HepG2 (cell line): ENCODE data around the gene TEDC1. TPM values are rescaled to one million over a fixed set of nuclear protein-coding genes. Genes with fewer than 3 reads are reported as not detected.

Experiments
- ATAC-seq: fragments of 200-7000 bp; cut with Tn5 transposase; 3 replicates; pipeline ENCODE4 v1.9.1; 2020; ENCODE audit warnings: mild to moderate bottlenecking, moderate library complexity
- BruUV-seq: library from RNA; stranded (reverse); fragments of 400-500 nt; replicated peaks from 2 replicates; lab custom pipeline; 2021; lab: Mats Ljungman, UMichigan
- CTCF ChIA-PET: fragments of 300-600 bp; formaldehyde crosslinking; extraction: SDS; loops from one replicate; lab custom pipeline; 2021; ENCODE audit warnings: low total read pairs, inconsistent platforms, low intra/inter-chr PET ratio; lab: Yijun Ruan, JAX
- POLR2A ChIA-PET: fragments of 350-600 bp; sonication (Branson Sonifier 250); formaldehyde crosslinking; loops from one replicate; lab custom pipeline; 2020; ENCODE audit warnings: antibody characterized with exemption, inconsistent platforms; lab: Yijun Ruan, JAX
- DNase-seq: peaks from one replicate; pipeline ENCODE4 v3.0.0-alpha.2; 2015; ENCODE audit warnings: low spot score
- FAIRE-seq: peaks from 3 replicates; lab custom pipeline; 2011; peaks lifted over from hg19 to GRCh38; lab: Jason Lieb, UNC
- H2AFZ ChIP-seq: one replicate; pipeline ENCODE4 v1.6.1; 2011; ENCODE audit warnings: low read length, inconsistent platforms
- H3K27ac ChIP-seq: fragments of 300-600 bp; 3 replicates; pipeline ENCODE4 v1.8.0; 2011; ENCODE audit warnings: mixed run types, mild to moderate bottlenecking, mixed read lengths, low read length, inconsistent platforms; ENCODE audit not compliant: insufficient read depth; ENCODE audit errors: extremely low read length
- H3K27me3 ChIP-seq, 2 experiments: fragments of 200-600 bp in 1 of 2; 2 replicates in 1 of 2; 3 replicates in 1 of 2; pipeline versions ENCODE4 v1.6.0 to v1.8.0; 2011; ENCODE audit warnings: low read length in 2 of 2, mild to moderate bottlenecking in 2 of 2, moderate library complexity in 2 of 2, inconsistent platforms in 1 of 2; ENCODE audit not compliant: insufficient read depth in 2 of 2, control insufficient read depth in 1 of 2
- H3K36me3 ChIP-seq, 2 experiments: fragments of 200-600 bp in 1 of 2; replicated peaks in 1 of 2; 2 replicates in 1 of 2; 3 replicates in 1 of 2; pipeline versions ENCODE4 v1.5.1 to v1.8.0; 2011; ENCODE audit warnings: low read length in 2 of 2, inconsistent platforms in 1 of 2; ENCODE audit not compliant: insufficient read depth in 2 of 2, control insufficient read depth in 1 of 2
- H3K4me1 ChIP-seq: 2 replicates; pipeline ENCODE4 v1.5.1; 2012; ENCODE audit warnings: low read length, inconsistent platforms; ENCODE audit not compliant: insufficient read depth
- H3K4me2 ChIP-seq: 2 replicates; pipeline ENCODE4 v1.6.0; 2011; ENCODE audit warnings: low read depth, low read length, inconsistent platforms
- H3K4me3 ChIP-seq, 3 experiments: fragments of 200-600 bp in 1 of 3; sonication (generic), shearing (Covaris generic) in 1 of 3; replicated peaks in 1 of 3; 2 replicates each; pipeline ENCODE4 v1.5.1; 2011 to 2016; ENCODE audit warnings: low read length in 3 of 3, inconsistent platforms in 2 of 3, low read depth in 2 of 3, mild to moderate bottlenecking in 2 of 3, control low read depth in 1 of 3, mixed read lengths in 1 of 3; ENCODE audit not compliant: insufficient read depth in 1 of 3
- H3K79me2 ChIP-seq: one replicate; pipeline ENCODE4 v1.6.1; 2011; ENCODE audit warnings: low read length, inconsistent platforms; ENCODE audit not compliant: insufficient read depth
- H3K9ac ChIP-seq: 2 replicates; pipeline ENCODE4 v1.6.0; 2011; ENCODE audit warnings: mild to moderate bottlenecking, low read depth, low read length, inconsistent platforms; ENCODE audit not compliant: insufficient read depth
- H3K9me3 ChIP-seq: 2 replicates; pipeline ENCODE4 v1.5.1; 2012; ENCODE audit warnings: mild to moderate bottlenecking, low read length
- H4K20me1 ChIP-seq: 2 replicates; pipeline ENCODE4 v1.6.0; 2011; ENCODE audit warnings: inconsistent platforms, mild to moderate bottlenecking, low read length, moderate library complexity; ENCODE audit not compliant: insufficient read depth
- ASH2L ChIP-seq: fragments of 300-600, 200-600 bp; sonication (generic); IDR thresholded peaks from 2 replicates; pipeline ENCODE4 v1.7.0; 2017; ENCODE audit warnings: low read depth, mild to moderate bottlenecking, moderate library complexity, mixed read lengths, low read length; ENCODE audit not compliant: insufficient read length
- ATM ChIP-seq: fragments of 450-650 bp; IDR thresholded peaks from 2 replicates; pipeline ENCODE4 v1.7.1; 2017; ENCODE audit warnings: mild to moderate bottlenecking, borderline replicate concordance
- CBX2 ChIP-seq, 2 experiments: fragments of 200-600 bp in 1 of 2; sonication (generic); formaldehyde crosslinking in 1 of 2; IDR thresholded peaks; 2 replicates each; pipeline versions ENCODE4 v1.7.0 to v1.8.1; 2018 to 2022; ENCODE audit warnings: low read depth in 2 of 2, low read length in 1 of 2, mild to moderate bottlenecking in 1 of 2, missing genetic modification reagents in 1 of 2
- FOSL2 ChIP-seq: sonication (generic); formaldehyde crosslinking; IDR thresholded peaks from 2 replicates; pipeline ENCODE4 v1.4.0; 2020; ENCODE audit warnings: missing genetic modification reagents
- HMGA1 ChIP-seq: sonication (generic); formaldehyde crosslinking; conservative IDR thresholded peaks from 2 replicates; pipeline ENCODE4 v1.4.0; 2020; ENCODE audit warnings: missing genetic modification reagents
- KLF6 ChIP-seq: IDR thresholded peaks from 2 replicates; pipeline ENCODE4 v1.8.0; 2016; ENCODE audit warnings: missing biosample characterization, missing genetic modification reagents
- MBNL3 ChIP-seq: fragments of 250-450 bp; sonication (Bioruptor Pico); conservative IDR thresholded peaks from 2 replicates; pipeline ENCODE4 v1.8.0; 2022; ENCODE audit warnings: mild to moderate bottlenecking, inconsistent platforms
- MTA3 ChIP-seq: sonication (generic); formaldehyde crosslinking; IDR thresholded peaks from 2 replicates; pipeline ENCODE4 v1.4.0; 2020; ENCODE audit warnings: missing genetic modification reagents
- NFIC ChIP-seq: IDR thresholded peaks from 2 replicates; pipeline ENCODE4 v1.6.1; 2012; ENCODE audit warnings: mild to moderate bottlenecking, low read length, inconsistent platforms
- PPARG ChIP-seq: conservative IDR thresholded peaks from 2 replicates; pipeline ENCODE4 v1.6.1; 2016; ENCODE audit warnings: missing biosample characterization, missing genetic modification reagents
- REPIN1 ChIP-seq: sonication (generic); formaldehyde crosslinking; IDR thresholded peaks from 2 replicates; pipeline ENCODE4 v1.8.0; 2022; ENCODE audit warnings: missing genetic modification reagents, low read depth, mild to moderate bottlenecking, borderline replicate concordance
- SAFB2 ChIP-seq: sonication (generic); formaldehyde crosslinking; IDR thresholded peaks from 2 replicates; pipeline ENCODE4 v1.5.1; 2020; ENCODE audit warnings: missing genetic modification reagents, low read depth, mild to moderate bottlenecking, borderline replicate concordance
- SAP130 ChIP-seq: IDR thresholded peaks from 2 replicates; pipeline ENCODE4 v1.6.1; 2016; ENCODE audit warnings: low read depth
- TBP ChIP-seq: sonication (generic); formaldehyde crosslinking; IDR thresholded peaks from 2 replicates; pipeline ENCODE4 v1.5.0; 2020; ENCODE audit warnings: missing genetic modification reagents
- TMF1 ChIP-seq: sonication (generic); formaldehyde crosslinking; IDR thresholded peaks from 2 replicates; pipeline ENCODE4 v1.8.1; 2022; ENCODE audit warnings: low read depth, missing genetic modification reagents
- ZMYM3 ChIP-seq: sonication (generic); formaldehyde crosslinking; IDR thresholded peaks from 2 replicates; pipeline ENCODE4 v1.5.1; 2020; ENCODE audit warnings: mild to moderate bottlenecking, missing genetic modification reagents
- ZNF180 ChIP-seq: sonication (generic); formaldehyde crosslinking; IDR thresholded peaks from 2 replicates; pipeline ENCODE4 v1.4.0; 2020; ENCODE audit warnings: low read depth, missing genetic modification reagents, borderline replicate concordance
- ZNF629 ChIP-seq: sonication (generic); formaldehyde crosslinking; conservative IDR thresholded peaks from 2 replicates; pipeline ENCODE4 v1.5.0; 2020; ENCODE audit warnings: missing genetic modification reagents
- WGBS: methylation state at CpG from one replicate; pipeline ENCODE4 v1.1.6; 2017; ENCODE audit warnings: low lambda C conversion rate; 5-methylcytosine and 5-hydroxymethylcytosine counted together
- in situ Hi-C: cut with HindIII; loops from 2 replicates; pipeline ENCODE4 v1.10.0; 2017; ENCODE audit warnings: low pct_unique_long_range_greater_than_20kb; ENCODE audit not compliant: extremely low pct_ligation_motif_present
- intact Hi-C: fragments of 100-400 bp; cut with micrococcal nuclease; formaldehyde crosslinking; loops from one replicate; pipeline ENCODE4 v1.10.0; 2022; ENCODE audit not compliant: unreplicated experiment
- polyA plus RNA-seq, 8 experiments: library from polyadenylated mRNA; depleted of rRNA in 3 of 8; stranded (reverse) in 7 of 8; unstranded in 1 of 8; fragments of >200 nt; fragmentation: Illumina TruSeq in 4 of 8; extraction: Trizol in 4 of 8; gene quantifications; 2 replicates each; pipeline versions ENCODE4 v1.2.1 to v1.2.3, GENCODE V29; 2011 to 2016; ENCODE audit warnings: low read depth in 4 of 8, missing spikeins in 1 of 8, mixed read lengths in 1 of 8; ENCODE audit not compliant: insufficient read depth in 1 of 8
- total RNA-seq, 5 experiments: library from RNA; depleted of rRNA; stranded (reverse); fragments of >200 nt; fragmentation: Illumina TruSeq; extraction: Trizol; gene quantifications; 2 replicates each; pipeline ENCODE4 v1.2.3, GENCODE V29; 2016; ENCODE audit warnings: low read depth in 1 of 5
- TF ChIP-seq, protein P1 (sequence below): sonication (generic); formaldehyde crosslinking; conservative IDR thresholded peaks from 2 replicates; pipeline ENCODE4 v1.4.0; 2020; ENCODE audit warnings: mild to moderate bottlenecking, missing genetic modification reagents, moderate library complexity
- TF ChIP-seq, protein P2 (sequence below): sonication (generic); formaldehyde crosslinking; IDR thresholded peaks from 2 replicates; pipeline ENCODE4 v1.9.0; 2021; ENCODE audit warnings: missing genetic modification reagents, mild to moderate bottlenecking, borderline replicate concordance

Gene TEDC1
- total and polyA plus RNA-seq, 2 of the 13 experiments (the other 11 are each of a cell fraction or from before 2014, with no cell fraction given): 5.7 to 27.4 TPM

DNA sequence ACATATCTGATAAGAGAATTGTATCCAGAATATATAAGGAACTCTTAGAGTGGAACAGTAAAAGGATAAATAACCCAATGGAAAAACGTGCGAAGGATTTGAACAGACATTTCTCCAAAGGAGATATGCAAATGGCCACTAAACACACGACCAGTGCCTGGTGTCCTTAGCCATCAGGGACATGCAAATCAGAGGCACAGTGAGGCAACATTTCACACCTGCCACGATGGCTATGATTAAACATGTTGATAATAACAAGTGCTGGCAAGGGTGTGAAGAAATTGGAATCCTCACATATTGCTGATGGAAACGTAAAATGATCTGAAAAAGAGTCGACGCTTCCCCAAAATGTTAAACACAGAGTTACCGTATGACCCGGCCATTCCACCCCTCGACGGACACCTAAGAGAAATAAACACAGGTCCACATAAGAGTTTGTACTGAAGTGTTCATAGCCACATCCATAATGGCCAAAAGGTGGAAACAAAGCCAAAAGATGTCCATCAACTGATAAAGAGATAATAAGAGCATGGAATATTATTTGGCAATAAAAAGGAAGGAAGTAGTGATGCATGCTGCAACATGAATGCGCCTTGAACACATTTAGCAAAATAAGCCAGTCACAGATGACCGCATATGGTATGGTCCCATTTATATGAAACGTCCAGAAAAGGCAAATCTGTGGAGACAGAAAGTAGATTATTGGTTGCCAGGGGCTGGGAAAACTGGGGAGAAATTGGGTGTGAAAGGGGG is 29.1 kb downstream of the TEDC1 start:
- no peaks in the 10 kb centered on the region for H3K79me2 ChIP-seq
- no peak for TF ChIP-seq MBNL3
- no peak for TF ChIP-seq ASH2L
- TF ChIP-seq KLF6 (CRISPR knock-in tag): no peak
- no peak for TF ChIP-seq ZNF629 (CRISPR knock-in tag)
- TF ChIP-seq NFIC: no peak
- no peak for TF ChIP-seq SAFB2
- TF ChIP-seq CBX2 (IDR thresholded peaks at IDR 0.05; ENCODE audit: low read depth, low read length): no peak
- TF ChIP-seq CBX2 (CRISPR knock-in tag; IDR thresholded peaks at IDR 0.05; ENCODE audit: low read depth): no peak
- TF ChIP-seq ZMYM3: no peak
- TF ChIP-seq TBP: no peak
- no peak for TF ChIP-seq HMGA1 (CRISPR knock-in tag)
- no peak for TF ChIP-seq ATM
- no peak for TF ChIP-seq TMF1 (CRISPR knock-in tag)
- no peak for TF ChIP-seq MTA3
- no peak for TF ChIP-seq PPARG
- no peak for TF ChIP-seq FOSL2
- TF ChIP-seq ZNF180 (CRISPR knock-in tag): no peak
- no peak for TF ChIP-seq SAP130 (CRISPR knock-in tag)
- TF ChIP-seq, protein P1, sequence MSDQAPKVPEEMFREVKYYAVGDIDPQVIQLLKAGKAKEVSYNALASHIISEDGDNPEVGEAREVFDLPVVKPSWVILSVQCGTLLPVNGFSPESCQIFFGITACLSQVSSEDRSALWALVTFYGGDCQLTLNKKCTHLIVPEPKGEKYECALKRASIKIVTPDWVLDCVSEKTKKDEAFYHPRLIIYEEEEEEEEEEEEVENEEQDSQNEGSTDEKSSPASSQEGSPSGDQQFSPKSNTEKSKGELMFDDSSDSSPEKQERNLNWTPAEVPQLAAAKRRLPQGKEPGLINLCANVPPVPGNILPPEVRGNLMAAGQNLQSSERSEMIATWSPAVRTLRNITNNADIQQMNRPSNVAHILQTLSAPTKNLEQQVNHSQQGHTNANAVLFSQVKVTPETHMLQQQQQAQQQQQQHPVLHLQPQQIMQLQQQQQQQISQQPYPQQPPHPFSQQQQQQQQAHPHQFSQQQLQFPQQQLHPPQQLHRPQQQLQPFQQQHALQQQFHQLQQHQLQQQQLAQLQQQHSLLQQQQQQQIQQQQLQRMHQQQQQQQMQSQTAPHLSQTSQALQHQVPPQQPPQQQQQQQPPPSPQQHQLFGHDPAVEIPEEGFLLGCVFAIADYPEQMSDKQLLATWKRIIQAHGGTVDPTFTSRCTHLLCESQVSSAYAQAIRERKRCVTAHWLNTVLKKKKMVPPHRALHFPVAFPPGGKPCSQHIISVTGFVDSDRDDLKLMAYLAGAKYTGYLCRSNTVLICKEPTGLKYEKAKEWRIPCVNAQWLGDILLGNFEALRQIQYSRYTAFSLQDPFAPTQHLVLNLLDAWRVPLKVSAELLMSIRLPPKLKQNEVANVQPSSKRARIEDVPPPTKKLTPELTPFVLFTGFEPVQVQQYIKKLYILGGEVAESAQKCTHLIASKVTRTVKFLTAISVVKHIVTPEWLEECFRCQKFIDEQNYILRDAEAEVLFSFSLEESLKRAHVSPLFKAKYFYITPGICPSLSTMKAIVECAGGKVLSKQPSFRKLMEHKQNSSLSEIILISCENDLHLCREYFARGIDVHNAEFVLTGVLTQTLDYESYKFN: no peak
- TF ChIP-seq REPIN1 (CRISPR knock-in tag): no peak
- TF ChIP-seq, protein P2, sequence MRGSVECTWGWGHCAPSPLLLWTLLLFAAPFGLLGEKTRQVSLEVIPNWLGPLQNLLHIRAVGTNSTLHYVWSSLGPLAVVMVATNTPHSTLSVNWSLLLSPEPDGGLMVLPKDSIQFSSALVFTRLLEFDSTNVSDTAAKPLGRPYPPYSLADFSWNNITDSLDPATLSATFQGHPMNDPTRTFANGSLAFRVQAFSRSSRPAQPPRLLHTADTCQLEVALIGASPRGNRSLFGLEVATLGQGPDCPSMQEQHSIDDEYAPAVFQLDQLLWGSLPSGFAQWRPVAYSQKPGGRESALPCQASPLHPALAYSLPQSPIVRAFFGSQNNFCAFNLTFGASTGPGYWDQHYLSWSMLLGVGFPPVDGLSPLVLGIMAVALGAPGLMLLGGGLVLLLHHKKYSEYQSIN (CRISPR knock-in tag): no peak
- H3K4me1 ChIP-seq: no peaks in the 10 kb centered on the region
- CTCF ChIA-PET: no interaction called here
- no peak overlapping the region for H3K4me3 ChIP-seq
- H3K36me3 ChIP-seq: no peaks in the 10 kb centered on the region
- in situ Hi-C loops: no loop called here
- peaks cover 2 to 49% of the 10 kb centered on the region in 2 experiments; a peak in 3 of 5 replicates for H3K27me3 ChIP-seq
- no peaks in the 10 kb centered on the region for H4K20me1 ChIP-seq
- DNase-seq (no peak), ATAC-seq (no peak), FAIRE-seq (no peak)
- intact Hi-C loops: no loop called here
- H2AFZ ChIP-seq: no peak overlapping the region
- H3K4me2 ChIP-seq: no peak overlapping the region
- BruUV-seq: no TSS peak
- whole genome bisulfite sequencing: 21% methylated on average over 14 of the region's 14 CpGs
- POLR2A ChIA-PET: no interaction called here
- no peak overlapping the region for H3K27ac ChIP-seq
- no peaks in the 10 kb centered on the region for H3K9me3 ChIP-seq
- no peak overlapping the region for H3K9ac ChIP-seq
